Prostate gland (tissue), 2 donors: Measurements from ENCODE around the gene ITPR2.
"Not testable (repeated sequence)": the region's sequence is repeated elsewhere in the genome, so short reads cannot be mapped to it uniquely, and the experiment has no call there.

ENCODE experiments used
- CTCF ChIP-seq, 4 experiments: fragments of 200-600 bp in 2 of 4; fragments of 450-650 bp in 2 of 4; sonication (generic) in 2 of 4; IDR thresholded peaks; 1 replicate in 3 of 4; 2 replicates in 1 of 4; pipeline ENCODE4 v1.5.1; 2016 to 2019; ENCODE audit warnings: antibody characterized with exemption in 4 of 4, mild to moderate bottlenecking in 2 of 4, moderate library complexity in 2 of 4
- POLR2A ChIP-seq: fragments of 450-650 bp; IDR thresholded peaks from one replicate; pipeline ENCODE4 v1.6.1; 2016; ENCODE audit warnings: antibody characterized with exemption, mild to moderate bottlenecking

GRCh38 chr12:26671487-26671886 is 161.5 kb downstream of the ITPR2 start:
- not testable (repeated sequence) for TF ChIP-seq POLR2A; CTCF (IDR thresholded peaks at IDR 0.05)
